ENCODE results near the gene ADAMTS19.
"Not testable (repeated sequence)": the region's sequence is repeated elsewhere in the genome, so short reads cannot be mapped to it uniquely, and the experiment has no call there.

The ADAMTS19 gene, protein sequence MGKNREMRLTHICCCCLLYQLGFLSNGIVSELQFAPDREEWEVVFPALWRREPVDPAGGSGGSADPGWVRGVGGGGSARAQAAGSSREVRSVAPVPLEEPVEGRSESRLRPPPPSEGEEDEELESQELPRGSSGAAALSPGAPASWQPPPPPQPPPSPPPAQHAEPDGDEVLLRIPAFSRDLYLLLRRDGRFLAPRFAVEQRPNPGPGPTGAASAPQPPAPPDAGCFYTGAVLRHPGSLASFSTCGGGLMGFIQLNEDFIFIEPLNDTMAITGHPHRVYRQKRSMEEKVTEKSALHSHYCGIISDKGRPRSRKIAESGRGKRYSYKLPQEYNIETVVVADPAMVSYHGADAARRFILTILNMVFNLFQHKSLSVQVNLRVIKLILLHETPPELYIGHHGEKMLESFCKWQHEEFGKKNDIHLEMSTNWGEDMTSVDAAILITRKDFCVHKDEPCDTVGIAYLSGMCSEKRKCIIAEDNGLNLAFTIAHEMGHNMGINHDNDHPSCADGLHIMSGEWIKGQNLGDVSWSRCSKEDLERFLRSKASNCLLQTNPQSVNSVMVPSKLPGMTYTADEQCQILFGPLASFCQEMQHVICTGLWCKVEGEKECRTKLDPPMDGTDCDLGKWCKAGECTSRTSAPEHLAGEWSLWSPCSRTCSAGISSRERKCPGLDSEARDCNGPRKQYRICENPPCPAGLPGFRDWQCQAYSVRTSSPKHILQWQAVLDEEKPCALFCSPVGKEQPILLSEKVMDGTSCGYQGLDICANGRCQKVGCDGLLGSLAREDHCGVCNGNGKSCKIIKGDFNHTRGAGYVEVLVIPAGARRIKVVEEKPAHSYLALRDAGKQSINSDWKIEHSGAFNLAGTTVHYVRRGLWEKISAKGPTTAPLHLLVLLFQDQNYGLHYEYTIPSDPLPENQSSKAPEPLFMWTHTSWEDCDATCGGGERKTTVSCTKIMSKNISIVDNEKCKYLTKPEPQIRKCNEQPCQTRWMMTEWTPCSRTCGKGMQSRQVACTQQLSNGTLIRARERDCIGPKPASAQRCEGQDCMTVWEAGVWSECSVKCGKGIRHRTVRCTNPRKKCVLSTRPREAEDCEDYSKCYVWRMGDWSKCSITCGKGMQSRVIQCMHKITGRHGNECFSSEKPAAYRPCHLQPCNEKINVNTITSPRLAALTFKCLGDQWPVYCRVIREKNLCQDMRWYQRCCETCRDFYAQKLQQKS

DNA sequence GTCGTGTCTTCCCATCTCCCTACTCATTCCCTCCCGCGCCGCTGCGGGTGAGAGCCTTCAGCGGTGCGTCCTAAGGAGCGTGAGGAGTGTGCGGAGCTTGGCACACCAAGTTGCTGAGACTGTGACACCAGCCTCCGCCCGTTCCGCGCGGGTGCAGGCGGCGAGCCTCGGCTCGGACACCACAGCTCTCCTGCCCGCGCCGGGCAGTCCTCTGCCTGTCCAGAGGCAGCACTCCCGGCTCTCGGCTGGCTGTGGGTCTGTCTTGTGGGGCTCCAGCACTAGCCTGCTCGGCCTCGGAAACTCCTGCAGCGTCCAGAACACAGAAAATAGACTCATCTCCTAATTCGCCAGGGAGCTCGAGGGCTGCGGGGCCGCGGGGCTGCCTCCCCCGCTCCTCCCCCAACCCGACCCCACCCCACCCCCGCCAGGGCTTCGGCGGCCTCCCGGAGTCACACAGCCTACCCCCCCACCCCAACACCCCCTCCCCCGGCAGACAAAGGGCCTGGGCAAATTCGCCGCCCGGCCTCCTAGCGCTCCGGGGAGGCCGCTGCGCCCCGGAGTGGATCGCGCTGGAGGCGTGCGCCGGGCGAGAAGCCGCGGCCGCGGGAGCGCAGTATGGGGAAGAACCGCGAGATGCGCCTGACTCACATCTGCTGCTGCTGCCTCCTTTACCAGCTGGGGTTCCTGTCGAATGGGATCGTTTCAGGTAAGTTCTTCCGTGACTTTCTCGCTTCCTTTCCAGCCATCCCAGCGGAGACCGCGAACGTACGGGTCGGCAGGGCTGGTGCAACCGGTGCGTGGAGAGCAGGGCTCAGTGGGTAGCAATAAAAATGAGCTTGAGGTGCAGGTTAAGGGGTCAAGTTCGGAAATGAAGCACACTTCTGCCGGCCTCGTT lies at the start of gene ADAMTS19:
Gene ADAMTS19, plus strand, starts transcription at position 522 of the 895 bp plus-strand sequence. Its CDS starts 94 bp downstream, at position 616.
- no peak for DNase-seq (ENCODE audit: low read depth, low spot score)

DNA sequence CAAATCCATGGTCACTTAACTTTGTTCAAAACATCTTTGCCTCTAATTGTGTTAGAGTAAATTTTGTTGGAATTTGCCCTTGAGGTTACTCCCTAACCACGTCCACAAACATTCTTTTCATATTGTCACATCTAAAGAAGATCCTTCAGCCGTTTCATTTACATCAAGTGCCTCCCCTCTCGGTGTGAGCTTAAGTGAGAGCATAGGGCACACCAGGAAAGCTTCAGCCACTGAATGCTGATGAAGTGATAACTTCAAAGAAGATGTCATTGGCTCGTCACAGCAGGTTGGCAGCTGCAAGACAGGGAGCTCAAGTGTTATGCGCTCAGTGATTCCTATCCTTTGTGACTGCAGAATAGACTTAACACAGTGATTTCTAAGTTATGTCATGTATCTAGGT lies 49.6 kb upstream of the ADAMTS19 start:
- no peak for DNase-seq (ENCODE audit: low read depth, low spot score)

DNA sequence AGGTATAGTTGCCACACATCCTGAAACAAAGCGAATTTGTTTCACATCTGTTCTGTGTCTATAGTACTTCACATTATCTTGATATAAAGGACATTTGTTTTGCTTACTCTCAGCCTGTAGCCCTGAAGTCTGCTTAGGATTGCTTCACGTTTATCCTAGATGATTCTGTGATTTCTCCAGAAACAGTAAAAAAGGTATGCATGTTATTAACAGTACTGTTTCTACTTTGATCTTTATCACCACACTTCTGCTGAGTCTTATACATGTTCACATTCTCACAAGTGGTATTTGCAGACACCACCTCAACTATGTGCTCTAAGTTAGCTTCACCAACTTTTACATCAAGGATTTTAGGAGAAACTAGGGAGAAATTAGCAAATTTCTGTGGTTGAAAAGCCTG lies 47.4 kb upstream of the ADAMTS19 start:
- DNase-seq (ENCODE audit: low read depth, low spot score): no peak

- no peak for DNase-seq (ENCODE audit: low read depth, low spot score)
These were observed 46.5 kb upstream of the ADAMTS19 start for GRCh38 chr5:129413570-129413969.

- no peak for DNase-seq (ENCODE audit: low read depth, low spot score)
These were observed 40.8 kb upstream of the ADAMTS19 start for GRCh38 chr5:129419292-129419691.

DNA sequence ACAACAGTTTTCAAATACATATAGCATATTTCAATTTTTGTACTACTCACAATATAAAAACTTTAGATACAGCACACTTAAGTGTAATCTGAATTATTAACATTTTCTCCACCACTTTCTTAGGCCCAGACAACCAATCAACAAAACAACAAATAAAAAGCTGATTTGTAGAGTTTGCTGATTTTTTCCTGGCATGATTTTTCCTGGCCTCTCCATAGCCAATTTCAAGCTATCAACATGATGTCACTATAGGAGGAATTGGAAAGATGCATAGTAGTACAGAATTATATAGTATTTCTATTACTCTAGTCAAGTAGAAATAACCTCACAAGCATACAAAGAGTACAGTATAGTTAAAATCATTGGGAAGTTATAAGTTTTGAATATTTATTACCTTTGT lies 35.1 kb upstream of the ADAMTS19 start:
- no peak for DNase-seq (ENCODE audit: low read depth, low spot score)

GRCh38 chr5:129426071-129426470 lies 34.0 kb upstream of the ADAMTS19 start:
- no peak for DNase-seq (ENCODE audit: low read depth, low spot score)

- DNase-seq (ENCODE audit: low read depth, low spot score): not testable (repeated sequence)
These were observed 31.5 kb upstream of the ADAMTS19 start for GRCh38 chr5:129428636-129429035.

GRCh38 chr5:129431406-129431805 lies 28.7 kb upstream of the ADAMTS19 start:
- no peak for DNase-seq (ENCODE audit: low read depth, low spot score)

DNA sequence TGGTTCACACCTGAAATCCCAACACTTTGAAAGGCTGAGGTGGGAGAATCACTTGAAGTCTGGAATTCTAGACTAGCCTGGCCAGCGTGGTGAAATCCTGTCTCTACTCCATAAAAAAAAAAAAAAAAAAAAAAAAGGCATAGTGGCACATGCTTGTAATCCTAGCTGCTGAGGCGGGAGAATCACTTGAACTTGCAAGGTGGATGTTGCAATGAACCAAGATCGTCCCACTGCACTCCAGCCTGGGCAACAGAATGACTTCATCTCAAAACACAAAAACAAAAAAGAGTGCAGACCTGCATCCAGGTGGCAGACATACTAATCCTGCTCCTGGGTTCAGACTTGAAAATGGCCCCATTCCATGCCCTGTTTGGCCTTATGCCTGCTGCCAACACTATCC lies 21.8 kb upstream of the ADAMTS19 start:
- no peak for DNase-seq (ENCODE audit: low read depth, low spot score)

- DNase-seq (ENCODE audit: low read depth, low spot score): no peak
These were observed 19.7 kb upstream of the ADAMTS19 start for GRCh38 chr5:129440424-129440823.

- DNase-seq (ENCODE audit: low read depth, low spot score): no peak
These were observed 19.0 kb upstream of the ADAMTS19 start for GRCh38 chr5:129441096-129441495.

DNA sequence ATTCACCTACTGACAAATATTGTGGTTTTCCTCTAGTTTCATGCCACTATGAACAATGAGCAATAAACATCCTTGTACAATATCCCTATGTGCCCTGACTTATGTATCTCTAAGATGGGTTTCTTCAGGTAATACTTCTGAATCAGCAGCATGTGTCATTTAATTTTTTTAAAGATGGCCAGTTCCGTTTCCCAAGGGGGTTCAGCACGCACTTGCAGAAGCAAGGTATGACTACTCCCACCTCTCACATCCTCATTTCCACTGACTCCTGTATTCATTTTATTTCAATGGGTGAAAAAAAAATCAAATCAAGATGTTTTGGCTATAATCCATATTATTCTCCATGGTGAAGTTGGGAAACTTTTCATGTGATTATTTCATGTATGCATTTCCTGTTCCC lies 14.7 kb upstream of the ADAMTS19 start:
- no peak for DNase-seq (ENCODE audit: low read depth, low spot score)

GRCh38 chr5:129447968-129448367 lies 12.1 kb upstream of the ADAMTS19 start:
- DNase-seq (ENCODE audit: low read depth, low spot score): no peak

- no peak for DNase-seq (ENCODE audit: low read depth, low spot score)
These were observed 11.4 kb upstream of the ADAMTS19 start for GRCh38 chr5:129448654-129449053.

- no peak for DNase-seq (ENCODE audit: low read depth, low spot score)
These were observed 5.6 kb upstream of the ADAMTS19 start for GRCh38 chr5:129454461-129454860.

GRCh38 chr5:129459450-129459776 lies 685 bp upstream of the ADAMTS19 start:
- DNase-seq (ENCODE audit: low read depth, low spot score): no peak

DNA sequence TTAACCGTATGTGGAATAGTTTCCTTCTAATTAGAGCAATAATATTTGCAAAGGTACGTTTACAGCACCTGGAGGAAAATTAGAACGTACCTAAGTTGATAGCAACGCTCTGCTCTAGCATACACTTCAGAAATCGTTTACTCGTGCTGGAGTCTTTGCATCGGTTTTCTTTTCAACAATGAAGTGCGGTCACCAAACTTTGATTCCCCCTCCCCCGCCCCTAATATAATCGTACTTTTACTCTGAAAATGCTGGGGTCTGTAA lies 506 bp downstream of the ADAMTS19 start:
- no peak for DNase-seq (ENCODE audit: low read depth, low spot score)

DNA sequence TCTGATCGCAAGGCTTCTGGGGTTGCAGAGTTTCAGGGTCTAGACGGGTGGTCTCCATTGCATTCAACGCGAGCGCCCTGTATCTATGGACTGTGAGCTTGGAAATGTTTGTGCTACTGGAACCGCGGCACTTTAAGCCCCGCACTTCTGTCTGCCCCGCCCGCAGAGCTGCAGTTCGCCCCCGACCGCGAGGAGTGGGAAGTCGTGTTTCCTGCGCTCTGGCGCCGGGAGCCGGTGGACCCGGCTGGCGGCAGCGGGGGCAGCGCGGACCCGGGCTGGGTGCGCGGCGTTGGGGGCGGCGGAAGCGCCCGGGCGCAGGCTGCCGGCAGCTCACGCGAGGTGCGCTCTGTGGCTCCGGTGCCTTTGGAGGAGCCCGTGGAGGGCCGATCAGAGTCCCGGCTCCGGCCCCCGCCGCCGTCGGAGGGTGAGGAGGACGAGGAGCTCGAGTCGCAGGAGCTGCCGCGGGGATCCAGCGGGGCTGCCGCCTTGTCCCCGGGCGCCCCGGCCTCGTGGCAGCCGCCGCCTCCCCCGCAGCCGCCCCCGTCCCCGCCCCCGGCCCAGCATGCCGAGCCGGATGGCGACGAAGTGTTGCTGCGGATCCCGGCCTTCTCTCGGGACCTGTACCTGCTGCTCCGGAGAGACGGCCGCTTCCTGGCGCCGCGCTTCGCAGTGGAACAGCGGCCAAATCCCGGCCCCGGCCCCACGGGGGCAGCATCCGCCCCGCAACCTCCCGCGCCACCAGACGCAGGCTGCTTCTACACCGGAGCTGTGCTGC lies 1.0 kb downstream of the ADAMTS19 start:
- DNase-seq (ENCODE audit: low read depth, low spot score): no peak

DNA sequence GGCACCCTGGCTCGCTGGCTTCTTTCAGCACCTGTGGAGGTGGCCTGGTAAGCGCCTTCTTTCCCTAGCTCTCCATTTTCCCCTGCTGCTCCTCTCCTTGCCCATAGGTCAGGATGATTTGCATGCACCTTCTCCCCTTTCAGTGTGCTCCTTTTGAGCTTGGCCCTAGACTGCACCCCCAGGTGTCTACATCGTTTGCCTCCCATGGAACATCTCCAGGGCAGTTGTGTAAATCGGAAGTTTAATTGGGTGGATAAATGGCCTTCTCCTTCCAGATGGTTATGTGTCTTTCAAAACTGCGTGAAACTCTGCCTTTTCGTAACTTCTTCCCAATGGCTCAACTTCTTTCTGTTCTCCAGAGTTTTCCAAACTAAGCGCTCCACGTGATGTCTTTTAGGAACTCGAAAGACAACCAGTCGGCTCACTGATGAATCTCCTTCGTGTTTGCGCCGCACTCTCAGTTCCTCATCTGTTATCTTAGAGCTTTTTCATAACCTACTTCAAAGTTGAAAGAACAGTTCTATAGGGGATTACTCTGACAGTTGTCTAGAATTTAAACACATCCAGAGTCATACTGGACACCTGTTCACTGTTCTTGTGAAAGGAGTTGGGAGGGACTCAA lies 1.7 kb downstream of the ADAMTS19 start:
- no peak for DNase-seq (ENCODE audit: low read depth, low spot score)

Measured in brain pericyte (primary cell).